ENCODE measurements around the gene DYRK1A. TPM values are rescaled to one million over a fixed set of nuclear protein-coding genes. Genes with fewer than 3 reads are reported as not detected.

DYRK1A gene
- polyA plus RNA-seq, 10 donors = 44.9 to 70.5 (median 54.9) TPM

DNA sequence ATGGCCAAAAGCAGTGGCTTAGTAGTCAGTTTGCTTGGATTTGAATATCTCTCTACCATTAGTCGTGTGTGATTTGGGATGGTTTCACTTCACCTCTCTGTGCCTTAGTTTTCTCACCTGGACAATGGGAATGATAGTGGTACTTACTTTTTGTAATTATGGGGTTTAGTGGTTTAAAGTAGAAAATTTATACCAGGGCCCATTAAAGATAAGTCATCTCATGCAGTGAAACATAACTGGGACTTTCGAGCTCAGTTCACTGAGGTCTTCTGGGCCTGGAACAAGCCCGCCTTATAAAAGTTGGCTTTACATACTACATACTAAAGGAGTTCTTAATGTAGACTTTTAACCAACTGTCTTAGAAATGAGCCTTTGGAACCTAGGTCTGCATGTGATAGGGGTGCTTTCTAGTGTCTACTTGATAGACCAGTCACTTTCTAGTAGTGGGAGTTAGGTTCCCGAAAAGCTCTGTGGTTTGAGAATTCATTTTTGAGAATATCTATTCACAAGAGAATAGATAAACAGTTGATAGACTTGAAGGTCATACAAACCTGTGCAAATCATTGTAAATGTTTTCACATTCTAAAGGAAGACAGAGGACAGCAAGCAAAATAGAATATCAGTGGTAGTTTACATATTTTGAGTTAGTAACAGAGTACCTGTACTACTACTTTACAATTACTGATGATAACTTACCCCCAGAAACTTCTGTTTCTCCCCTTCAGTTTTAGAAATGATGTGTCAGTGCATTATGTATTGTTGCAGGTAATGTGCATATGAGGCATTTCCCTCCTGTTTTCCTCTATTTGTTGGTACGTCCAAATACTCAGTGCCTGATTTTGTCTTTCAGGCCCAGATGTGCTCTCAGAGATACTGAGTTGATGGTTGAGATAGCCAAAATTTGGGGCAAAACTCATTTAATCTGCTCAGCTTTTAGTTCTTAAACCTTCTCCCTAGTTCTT lies 48.0 kb downstream of the DYRK1A start:
- DNase-seq = no peak

GRCh38 chr21:37415939-37416338 lies 49.4 kb downstream of the DYRK1A start:
- no peak for DNase-seq

DNA sequence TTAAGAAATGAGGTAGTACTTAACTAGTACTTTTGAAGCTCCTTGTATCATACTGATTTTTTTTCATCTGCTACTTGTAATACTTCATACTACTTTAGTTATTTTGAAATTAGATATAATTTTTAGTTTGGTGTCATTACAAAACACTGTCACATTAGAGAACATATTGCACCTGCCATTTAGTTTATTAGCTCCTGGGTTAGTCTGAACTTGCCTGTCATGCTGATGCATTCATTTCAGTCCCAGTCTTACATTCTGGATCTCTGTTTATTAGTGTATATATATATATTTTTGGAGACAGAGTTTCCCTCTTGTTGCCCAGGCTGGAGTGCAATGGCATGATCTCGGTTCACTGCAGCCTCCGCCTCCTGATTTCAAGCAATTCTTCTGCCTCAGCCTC lies 50.3 kb downstream of the DYRK1A start:
- no peak for DNase-seq

GRCh38 chr21:37419228-37419906 lies 52.8 kb downstream of the DYRK1A start:
- no peak for DNase-seq

- no peak for DNase-seq
These were observed 54.7 kb downstream of the DYRK1A start for GRCh38 chr21:37421306-37421705.

DNA sequence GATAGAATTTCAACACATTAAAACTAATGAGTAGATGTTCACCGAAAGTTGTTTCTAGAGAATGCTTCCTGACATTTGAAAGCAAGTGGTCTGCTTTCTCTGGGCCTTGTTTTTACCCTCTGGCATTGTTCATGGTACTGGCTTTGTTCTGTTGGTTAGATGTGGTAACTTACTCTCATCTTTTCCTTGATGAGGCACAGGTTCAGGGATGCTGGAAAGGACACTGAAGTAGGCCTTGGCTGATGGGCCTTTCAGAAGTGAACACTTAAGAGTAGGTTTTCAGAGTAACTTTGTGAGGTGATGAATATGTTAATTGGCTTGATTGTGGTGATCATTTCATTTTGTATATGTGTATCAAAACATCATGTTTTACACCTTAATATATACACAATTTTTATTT lies 55.8 kb downstream of the DYRK1A start:
- no peak for DNase-seq

- no peak for DNase-seq
These were observed 56.5 kb downstream of the DYRK1A start for GRCh38 chr21:37423103-37423502.

GRCh38 chr21:37424396-37424795 lies 57.8 kb downstream of the DYRK1A start:
- no peak for DNase-seq

DNA sequence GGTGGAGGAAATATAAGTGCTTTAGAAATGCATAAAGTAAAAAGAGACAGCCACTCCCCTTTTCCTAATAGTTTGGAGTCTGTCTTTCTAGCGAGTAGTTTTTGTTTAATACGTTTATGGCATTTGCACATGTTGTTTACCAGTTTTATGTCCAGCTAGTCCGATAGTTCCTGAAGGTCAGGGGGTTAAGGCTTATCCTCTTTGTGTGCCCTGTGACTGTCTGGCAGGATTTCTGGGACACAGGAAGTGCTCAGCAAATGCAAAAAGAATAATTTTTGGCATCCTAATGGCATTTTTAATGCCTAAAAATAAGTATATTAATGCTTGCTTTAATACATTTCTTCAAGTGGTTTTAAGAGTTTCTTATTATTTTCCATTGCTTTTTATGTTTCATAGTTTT lies 58.4 kb downstream of the DYRK1A start:
- DNase-seq = no peak

DNA sequence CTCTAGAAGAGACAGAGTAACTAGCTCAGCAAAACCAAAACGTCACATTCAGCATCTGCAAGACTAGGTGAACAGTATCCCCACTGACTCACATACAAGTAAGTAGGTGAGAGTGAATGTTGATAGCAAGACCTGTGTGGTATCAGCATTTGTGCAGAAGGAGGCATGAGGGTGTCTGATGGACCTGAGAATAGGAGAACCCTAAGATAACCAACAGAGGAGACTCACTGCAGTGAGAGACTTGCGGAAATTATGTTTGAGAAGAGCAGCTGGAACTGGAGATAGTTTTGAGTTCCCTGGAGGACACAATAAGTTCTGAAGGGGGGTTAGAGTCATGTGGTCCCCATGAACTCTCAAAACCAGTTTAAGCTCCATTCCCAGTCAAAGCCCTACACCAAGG lies 59.1 kb downstream of the DYRK1A start:
- DNase-seq = no peak

DNA sequence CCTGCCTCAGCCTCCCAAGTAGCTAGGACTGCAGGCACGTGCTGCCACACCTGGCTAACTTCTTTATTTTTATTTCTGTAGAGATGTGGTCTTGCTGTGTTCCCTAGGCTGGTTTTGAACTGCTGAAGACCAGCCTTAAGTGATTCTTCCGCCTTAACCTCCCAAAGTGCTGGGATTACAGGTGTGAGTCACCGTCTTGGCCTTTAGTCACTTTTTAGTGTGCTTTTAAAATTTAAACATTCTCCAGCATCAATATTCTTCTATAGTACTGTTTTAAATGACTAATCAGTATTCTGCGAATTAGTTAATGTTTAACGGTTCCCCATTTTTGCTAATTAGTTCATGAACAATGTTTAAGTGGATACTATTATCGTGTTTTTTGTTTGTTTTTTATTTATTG lies 60.6 kb downstream of the DYRK1A start:
- no peak for DNase-seq

- no peak for DNase-seq
These were observed 62.8 kb downstream of the DYRK1A start for GRCh38 chr21:37429356-37429755.

DNA sequence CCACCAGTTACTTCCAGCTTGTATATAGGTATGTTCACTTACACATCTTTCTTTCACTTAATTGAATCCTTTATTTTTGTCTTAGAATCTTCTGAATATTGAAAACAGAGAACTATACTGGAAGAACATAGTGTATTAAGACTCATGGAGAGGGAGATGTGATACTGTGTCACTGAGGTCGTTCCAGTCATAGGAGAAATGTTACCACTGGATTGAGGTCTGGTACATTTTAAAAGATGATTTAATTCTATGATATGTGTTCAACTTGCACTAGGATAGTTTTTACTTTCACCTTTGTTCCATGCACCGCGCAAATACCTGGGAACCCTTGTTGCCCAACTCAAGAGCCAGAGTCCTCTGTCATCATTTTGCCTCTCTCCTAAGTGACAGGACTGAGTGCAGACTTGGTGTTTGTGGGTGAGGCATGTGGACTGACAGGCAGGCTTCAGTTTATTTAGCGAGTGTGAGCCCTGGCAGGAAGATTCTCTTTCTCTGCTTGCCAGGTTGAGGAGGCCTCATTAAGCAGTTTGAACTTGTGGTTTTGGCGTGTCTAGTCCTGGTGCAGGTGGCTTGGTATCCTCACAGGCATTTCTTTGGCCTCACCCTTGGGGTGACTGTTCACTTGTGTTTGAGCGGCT lies 63.7 kb downstream of the DYRK1A start:
- no peak for DNase-seq

DNA sequence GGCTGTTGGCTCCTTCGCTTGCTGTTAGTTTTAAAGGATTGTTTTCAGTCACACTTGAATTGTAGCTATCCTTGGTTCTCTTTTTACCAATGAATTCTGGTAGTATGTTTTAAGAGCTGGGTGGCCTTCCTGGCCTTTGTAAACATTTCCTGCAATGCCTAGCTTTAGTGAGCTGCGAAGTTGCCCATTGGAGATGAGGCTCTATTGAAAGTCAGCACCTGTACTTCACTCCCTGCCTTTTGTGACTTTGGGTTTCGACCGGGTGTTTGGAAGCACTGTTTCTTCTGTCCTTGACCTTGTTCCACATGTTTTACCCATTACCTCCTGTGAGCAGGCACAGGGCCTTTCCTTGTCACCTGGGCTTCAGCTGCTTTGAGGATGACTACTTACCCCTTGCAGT lies 64.7 kb downstream of the DYRK1A start:
- no peak for DNase-seq

- no peak for DNase-seq
These were observed 66.3 kb downstream of the DYRK1A start for GRCh38 chr21:37432710-37433455.

DNA sequence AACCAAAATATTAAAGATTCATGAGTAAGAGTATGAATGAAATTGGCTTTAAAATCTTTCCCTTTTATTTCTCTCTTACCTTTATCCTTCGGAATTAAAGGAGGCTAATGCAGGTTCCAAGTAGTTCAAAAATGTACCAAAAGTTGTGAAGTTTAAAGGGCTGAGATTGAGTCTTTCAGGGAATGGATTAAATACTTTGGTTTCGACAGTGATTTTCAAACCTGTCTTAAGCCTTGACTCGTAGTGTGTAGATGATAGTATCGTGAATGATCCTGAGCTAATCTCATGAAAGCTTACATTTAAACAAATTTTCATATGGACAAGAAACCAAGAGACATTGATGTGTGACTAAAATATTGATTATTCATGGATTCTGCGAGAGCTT lies 66.9 kb downstream of the DYRK1A start:
- no peak for DNase-seq

DNA sequence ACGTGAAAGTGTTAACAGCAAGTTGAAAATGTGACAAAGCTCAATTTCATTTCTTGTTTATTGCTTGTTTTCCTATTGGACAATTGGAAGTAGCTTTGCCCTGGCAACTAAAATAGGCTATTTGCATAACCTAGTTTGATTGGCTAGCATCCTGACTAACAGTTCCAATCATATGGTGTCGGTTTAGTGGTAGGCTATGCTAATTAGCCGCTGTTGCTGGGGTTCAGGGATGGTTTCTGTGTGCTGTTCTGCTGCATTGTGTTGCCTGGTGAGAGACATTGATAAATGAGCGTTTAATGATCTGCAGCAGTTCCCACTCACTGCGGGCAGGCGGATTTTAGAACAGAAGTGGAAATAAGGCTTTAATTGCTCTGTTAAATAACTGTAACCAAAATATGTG lies 68.5 kb downstream of the DYRK1A start:
- DNase-seq = peak; percentile 86 to 93 (median 91)

- no peak for DNase-seq
These were observed 69.1 kb downstream of the DYRK1A start for GRCh38 chr21:37435711-37436110.

DNA sequence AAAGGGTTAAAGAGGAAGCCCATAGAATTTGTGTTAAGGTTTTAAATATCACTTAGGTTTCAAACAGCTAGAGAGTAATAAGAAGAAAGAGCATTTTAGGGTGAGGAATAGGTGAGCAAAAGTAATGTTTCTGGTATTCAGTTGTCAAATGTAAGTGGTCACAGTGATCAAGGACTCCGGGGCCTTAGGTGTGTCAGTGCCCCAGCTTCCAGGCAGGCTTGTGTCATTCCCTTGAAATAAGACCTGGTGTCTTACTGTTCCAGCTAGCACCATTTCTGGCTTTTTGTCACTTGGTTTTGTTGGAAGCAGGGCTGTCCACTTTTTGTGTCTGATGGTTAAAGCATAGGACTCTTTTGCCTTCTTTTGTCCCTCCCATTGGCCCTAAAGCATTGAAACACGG lies 69.6 kb downstream of the DYRK1A start:
- no peak for DNase-seq

GRCh38 chr21:37437376-37438080 lies 71.0 kb downstream of the DYRK1A start:
- DNase-seq = no peak

DNA sequence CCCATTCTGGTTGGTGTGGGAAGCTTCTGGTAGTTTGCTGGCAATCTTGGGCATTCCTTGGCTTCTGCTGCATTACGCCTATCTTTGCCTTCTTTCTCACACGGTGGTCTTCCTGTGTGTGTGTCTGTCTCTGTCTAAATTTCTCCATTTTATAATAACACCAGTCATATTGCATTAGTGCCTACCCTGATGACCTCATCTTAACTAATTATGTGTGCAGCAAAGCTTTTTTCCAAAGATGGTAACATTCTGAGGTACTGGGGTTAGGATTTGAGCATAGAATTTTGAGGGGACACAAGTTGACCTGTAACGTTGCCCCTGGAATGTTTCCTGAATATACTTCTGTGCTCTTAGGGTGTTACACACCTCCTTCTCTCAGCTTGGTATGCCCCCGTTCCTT lies 77.1 kb downstream of the DYRK1A start:
- DNase-seq = no peak
